Nasal cavity respiratory epithelium epithelial cell of viscerocranial mucosa (primary cell): ENCODE results near the gene CPXM1. TPM values are rescaled to one million over a fixed set of nuclear protein-coding genes. Genes with fewer than 3 reads are reported as not detected.

Experiments used
- total RNA-seq: library from RNA; depleted of rRNA; stranded (reverse); fragments of >200 nt; gene quantifications from 2 replicates; pipeline ENCODE4 v1.2.3, GENCODE V29; 2014

The CPXM1 gene
- total RNA-seq = not detected in 2 replicates

DNA sequence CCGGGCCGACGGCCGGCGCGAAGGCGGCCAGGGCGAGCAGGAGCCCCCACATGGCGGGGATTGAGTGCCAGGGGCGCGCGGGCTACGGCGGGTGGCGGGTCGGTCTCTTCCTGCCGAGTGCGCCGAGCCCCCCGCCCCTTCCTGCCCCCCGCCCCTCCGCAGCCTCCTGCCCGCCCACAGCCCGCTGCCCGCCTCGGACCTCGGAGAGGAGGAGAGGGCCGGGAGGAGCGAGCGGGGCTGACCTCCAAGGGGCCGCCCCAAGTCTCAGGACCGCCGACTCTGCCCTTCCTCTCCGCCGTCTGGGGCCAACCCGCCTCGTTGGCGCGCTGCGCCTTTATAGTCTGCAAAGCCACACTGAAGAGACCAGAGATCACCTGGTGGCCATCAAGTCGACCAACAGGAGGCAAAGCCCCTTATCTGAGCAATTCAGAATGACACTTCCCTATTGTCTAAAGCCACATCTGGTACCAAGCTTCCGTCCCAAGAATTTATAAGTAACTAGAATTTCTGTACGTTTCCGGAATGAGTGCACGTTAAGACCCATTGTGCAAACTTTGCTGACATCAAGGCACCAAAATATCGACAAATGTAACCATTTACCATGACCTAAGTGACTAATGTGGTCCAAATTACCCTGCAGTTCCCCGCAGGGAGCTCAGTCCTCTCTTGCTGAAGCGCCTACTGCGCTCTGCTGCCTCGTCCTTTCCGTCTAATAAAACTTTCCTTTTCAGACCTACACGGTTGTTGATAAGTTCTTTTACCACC lies at the start of gene CPXM1:
Gene CPXM1 (minus strand): TSS at position 107 of the 765 bp plus-strand sequence. CDS start 55 bp downstream, at position 52.

DNA sequence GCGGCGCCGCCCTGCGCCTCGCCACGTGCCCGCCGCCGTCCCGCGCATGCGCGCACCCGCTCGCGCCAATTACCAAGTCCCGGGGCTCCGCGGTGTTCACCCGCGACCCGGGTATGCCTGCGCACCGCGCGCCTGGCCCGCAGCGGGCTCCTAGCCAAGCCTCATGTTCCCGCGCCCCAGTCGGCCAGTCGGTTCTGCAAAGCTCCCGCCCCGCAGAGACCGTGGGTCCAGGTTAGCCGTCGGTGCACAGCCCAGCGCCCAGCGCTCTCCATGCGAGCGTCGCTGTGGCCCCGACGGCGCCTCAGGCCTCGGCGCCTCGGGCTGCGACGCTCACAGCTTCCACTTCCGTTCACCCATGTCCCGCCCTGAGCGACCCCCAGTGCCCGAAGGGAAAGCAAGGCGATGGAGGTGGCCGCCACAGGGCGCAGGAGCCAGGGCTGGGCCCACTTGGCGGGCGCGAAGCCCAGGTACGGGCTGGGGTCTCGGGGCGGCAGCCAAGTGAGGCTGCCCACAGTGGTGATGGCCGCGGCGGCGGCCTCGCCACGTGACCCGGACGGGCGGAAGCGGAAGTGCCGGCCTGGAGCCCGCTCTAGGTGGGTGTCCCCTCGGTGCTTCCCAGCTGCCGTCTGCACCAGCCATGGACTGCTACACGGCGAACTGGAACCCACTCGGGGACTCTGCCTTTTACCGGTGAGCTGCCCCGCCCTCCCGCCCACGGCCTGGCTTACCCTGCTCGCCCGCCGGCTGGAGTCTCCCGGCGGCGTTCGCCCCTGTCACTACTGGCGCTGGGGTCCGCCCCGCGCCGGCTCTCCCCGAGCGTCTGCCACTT lies 39.9 kb upstream of the CPXM1 start, which contains the start of the genes PCED1A and VPS16:
Gene PCED1A (minus strand): TSS at position 518 of the 829 bp plus-strand sequence. CDS start 743 bp downstream, outside the sequence.
Gene VPS16 (plus strand): TSS at position 608 of the 829 bp plus-strand sequence. CDS start 30 bp downstream, at position 638.

GRCh38 chr20:2816030-2816582 lies 15.7 kb upstream of the CPXM1 start, which contains the start of gene TMEM239:
Gene TMEM239, plus strand, starts transcription at chr20:2816364. Its CDS starts 191 bp downstream, at chr20:2816555.

GRCh38 chr20:2814587-2815051 lies 14.2 kb upstream of the CPXM1 start, which contains the start of gene C20orf141:
Gene C20orf141, plus strand, starts transcription at chr20:2814987. Its CDS starts 198 bp downstream, at chr20:2815185.

Other genes with a start within 250 kb of the CPXM1 start
- 227 and 236 TPM in 2 replicates for gene NOP56, start 148.0 kb downstream of the CPXM1 start, total RNA-seq
- 67.0 and 78.5 TPM in 2 replicates for gene IDH3B, start 136.4 kb downstream of the CPXM1 start, total RNA-seq
- 1.0 and 2.6 TPM in 2 replicates for gene EBF4, start 107.8 kb downstream of the CPXM1 start, total RNA-seq
- not detected in 2 replicates for gene C20orf141, start 14.4 kb upstream of the CPXM1 start, total RNA-seq
- gene TMEM239, start 15.7 kb upstream of the CPXM1 start, total RNA-seq = not detected in 2 replicates
- 15.0 and 16.9 TPM in 2 replicates for gene PCED1A, start 40.0 kb upstream of the CPXM1 start, total RNA-seq
- gene VPS16, start 40.1 kb upstream of the CPXM1 start, total RNA-seq = 22.9 and 25.3 TPM in 2 replicates
- gene PTPRA, start 72.9 kb upstream of the CPXM1 start, total RNA-seq = 26.7 and 45.3 TPM in 2 replicates
- 0.14 TPM in 1 of 2 replicates, not detected in the other for gene GNRH2, start 243.0 kb upstream of the CPXM1 start, total RNA-seq
- 46.5 and 72.8 TPM in 2 replicates for gene MRPS26, start 245.4 kb upstream of the CPXM1 start, total RNA-seq